Heart left ventricle (tissue), 16 donors: Measurements from ENCODE around the gene DOCK7. TPM values are rescaled to one million over a fixed set of nuclear protein-coding genes. Genes with fewer than 3 reads are reported as not detected.
"Not testable (repeated sequence)": the region's sequence is repeated elsewhere in the genome, so short reads cannot be mapped to it uniquely, and the experiment has no call there.

Experiments
- ATAC-seq, 4 donors: fragments of 200-7000 bp; cut with Tn5 transposase; one replicate each; pipeline ENCODE4 v1.9.1; 2020 to 2022; ENCODE audit warnings: moderate library complexity in 4 of 4, mild to moderate bottlenecking in 3 of 4, moderate number of reproducible peaks in 1 of 4
- DNase-seq, 5 donors: peaks; one replicate each; pipeline ENCODE4 v3.0.0-alpha.2; 2020
- H3K27ac ChIP-seq, 12 donors: fragments of 200-600 bp; sonication (generic) in 4 of 12; one replicate each; pipeline versions ENCODE4 v1.5.0 to v1.8.0; 2016 to 2022; ENCODE audit warnings: mild to moderate bottlenecking in 2 of 12
- H3K27me3 ChIP-seq, 9 donors: fragments of 200-600 bp; sonication (generic) in 2 of 9; one replicate each; pipeline versions ENCODE4 v1.5.1 to v1.8.0; 2016 to 2022; ENCODE audit warnings: mild to moderate bottlenecking in 3 of 9
- H3K36me3 ChIP-seq, 9 donors: fragments of 200-600 bp; sonication (generic) in 2 of 9; one replicate each; pipeline versions ENCODE4 v1.5.0 to v1.8.0; 2018 to 2022; ENCODE audit warnings: mild to moderate bottlenecking in 2 of 9
- H3K4me1 ChIP-seq, 12 donors: fragments of 200-600 bp; sonication (generic) in 4 of 12; one replicate each; pipeline versions ENCODE4 v1.5.0 to v1.8.0; 2016 to 2022; ENCODE audit warnings: mild to moderate bottlenecking in 3 of 12
- H3K4me3 ChIP-seq, 12 donors: fragments of 200-600 bp; sonication (generic) in 4 of 12; one replicate each; pipeline versions ENCODE4 v1.5.0 to v1.8.0; 2017 to 2022; ENCODE audit warnings: mild to moderate bottlenecking in 9 of 12, moderate library complexity in 4 of 12
- H3K9me3 ChIP-seq, 12 donors: fragments of 200-600 bp; sonication (generic) in 4 of 12; one replicate each; pipeline versions ENCODE4 v1.5.0 to v1.8.0; 2016 to 2022; ENCODE audit warnings: mild to moderate bottlenecking in 1 of 12
- CTCF ChIP-seq, 12 donors: fragments of 200-600 bp; sonication (generic) in 4 of 12; IDR thresholded peaks; one replicate each; pipeline versions ENCODE4 v1.5.0 to v1.8.0; 2018 to 2022; ENCODE audit warnings: antibody characterized with exemption in 12 of 12, mild to moderate bottlenecking in 5 of 12
- POLR2A ChIP-seq, 2 donors: fragments of 450-650 bp; IDR thresholded peaks; one replicate each; pipeline ENCODE4 v1.6.1; 2017; ENCODE audit warnings: antibody characterized with exemption in 2 of 2, mild to moderate bottlenecking in 2 of 2, moderate library complexity in 2 of 2
- WGBS, 4 donors: extraction: QIAGEN DNeasy Blood & Tissue Kit in 2 of 4; methylation state at CpG; one replicate each; pipeline versions ENCODE4 v1.1.5 to v1.1.7; 2013 to 2018; 5-methylcytosine and 5-hydroxymethylcytosine counted together
- intact Hi-C, 10 donors: fragments of 100-400 bp; cut with DNase I; formaldehyde crosslinking; loops; one replicate each; pipeline versions ENCODE4 v1.11.1 to v1.14.2; 2022
- polyA plus RNA-seq, 2 donors: library from polyadenylated mRNA; stranded (reverse); fragments of 200-250 nt; gene quantifications; one replicate each; pipeline ENCODE4 v1.2.3, GENCODE V29; 2013
- total RNA-seq, 9 donors: library from RNA; depleted of rRNA in 2 of 9; stranded (reverse); fragments of >200 nt in 2 of 9; fragmentation: NEBNext Ultra II Directional in 3 of 9; extraction: Animal tissue kit (Norgen Biotek cat#: 25700) in 3 of 9; gene quantifications; one replicate each; pipeline versions ENCODE4 v1.1.0 to v1.2.4, GENCODE V29; 2016 to 2023
- donor health status: ischemic (EF 13 %, LVEDD 7.1; RV severe dilation, severe dysfunction).
- donor health status: healthy with polysubstance abuse.
- donor health status: DM: no; HTN: yes; CAD: no.
- donor health status: DM: no; HTN: no; CAD: no.
- donor health status: ischemic (EF 25% LVEDD 6.9; RV normal size, moderate dysfunction).
- donor health status: ischemic (EF 25% LVEDD 5.7; RV mildly dilated, moderate dysfunction).
- donor health status: healthy.
- donor health status: DM: yes; HTN: yes; CAD: no.
- donor health status: ischemic (EF 35%, LVEDD 5.7; RV mildly dilated, moderate dysfunction).
- donor health status: nonischemic (EF 11% LVEDD 7.7; RV severe dilation, severe dysfunction).
- donor health status: DM: yes; HTN: yes; CAD: no.
- donor health status: PGD.
- donor health status: ischemic (EF 29% LVEDD 5.4; RV normal size, mild dysfunction).
- donor health status: nonischemic (EF 23%, LVEDD 6.1; RV moderate dilation, normal function).

Gene DOCK7
- total and polyA plus RNA-seq, 11 donors = 2.9 to 26.7 (median 11.6) TPM

- 72 to 90% (median 81%) methylated on average over 6 to 7 of the region's 7 CpGs for WGBS, 4 donors
- Histone ChIP-seq H3K4me1 (no peaks in the 10 kb centered on the region), H3K27me3 (peaks cover 0 to 6% (median 0%) of the 10 kb centered on the region in 9 donors), H3K4me3 (no peak overlapping the region), H3K36me3 (no peaks in the 10 kb centered on the region), H3K27ac (no peak overlapping the region), H3K9me3 (peaks cover 0 to 3% (median 0%) of the 10 kb centered on the region in 12 donors)
- DNase-seq (no peak), ATAC-seq (no peak)
- intact Hi-C loops = no loop called here
- TF ChIP-seq CTCF (IDR thresholded peaks at IDR 0.05) (no peak), POLR2A (IDR thresholded peaks at IDR 0.05) (no peak)
Observed at GRCh38 chr1:62706985-62707743, 19.0 kb upstream of the DOCK7 start.

- WGBS, 4 donors = 93 to 96% (median 94%) methylated on average over 5 of the region's 5 CpGs
- H3K4me3 ChIP-seq, H3K27me3 ChIP-seq, H3K4me1 ChIP-seq, H3K27ac ChIP-seq, DNase-seq, H3K36me3 ChIP-seq, H3K9me3 ChIP-seq, intact Hi-C loops, ATAC-seq: not testable (repeated sequence)
Observed at GRCh38 chr1:62698161-62698560, 10.0 kb upstream of the DOCK7 start.

GRCh38 chr1:62694479-62694878, 6.3 kb upstream of the DOCK7 start:
- H3K36me3 ChIP-seq, intact Hi-C loops, DNase-seq, H3K27ac ChIP-seq, H3K4me3 ChIP-seq, H3K9me3 ChIP-seq, H3K27me3 ChIP-seq, ATAC-seq: not testable (repeated sequence)
- peaks cover 0 to 22% (median 12%) of the 10 kb centered on the region in 12 donors for H3K4me1 ChIP-seq
- 82 to 91% (median 85%) methylated on average over 7 of the region's 7 CpGs for WGBS, 4 donors

- Histone ChIP-seq H3K4me3 (no peak overlapping the region), H3K4me1 (peaks cover 0 to 32% (median 17%) of the 10 kb centered on the region in 12 donors), H3K27ac (no peak overlapping the region), H3K9me3 (no peaks in the 10 kb centered on the region), H3K36me3 (no peaks in the 10 kb centered on the region), H3K27me3 (peaks cover 0 to 5% (median 0%) of the 10 kb centered on the region in 9 donors)
- intact Hi-C loops = no loop called here
- ATAC-seq = no peak
- DNase-seq = no peak
- 90 to 97% (median 95%) methylated on average over 4 of the region's 4 CpGs for WGBS, 4 donors
- TF ChIP-seq CTCF (IDR thresholded peaks at IDR 0.05) (no peak), POLR2A (IDR thresholded peaks at IDR 0.05) (no peak)
Observed at GRCh38 chr1:62693123-62693522, 4.9 kb upstream of the DOCK7 start.

- no peaks in the 10 kb centered on the region for H3K9me3 ChIP-seq
- no peak overlapping the region for H3K4me3 ChIP-seq
- peaks cover 0 to 5% (median 0%) of the 10 kb centered on the region in 9 donors for H3K27me3 ChIP-seq
- intact Hi-C loops = no loop called here
- H3K36me3 ChIP-seq = no peaks in the 10 kb centered on the region
- H3K27ac ChIP-seq = peak overlapping the region in 2 of 12 donors; percentile 11 to 62
- no peak for DNase-seq
- WGBS, 4 donors = 82 to 90% (median 87%) methylated on average over 2 of the region's 2 CpGs
- TF ChIP-seq POLR2A (IDR thresholded peaks at IDR 0.05) (no peak), CTCF (IDR thresholded peaks at IDR 0.05) (no peak)
- peaks cover 0 to 42% (median 24%) of the 10 kb centered on the region in 12 donors for H3K4me1 ChIP-seq
- no peak for ATAC-seq
Observed at GRCh38 chr1:62691062-62691844, 3.1 kb upstream of the DOCK7 start.
